ENCODE results near the gene SETD7. TPM values are rescaled to one million over a fixed set of nuclear protein-coding genes. Genes with fewer than 3 reads are reported as not detected.
A peak's percentile ranks its signal among the peaks of the same experiment; 100 is the strongest.

SETD7 gene
- total RNA-seq, 2 donors from 2014 or later, result 25.5 to 29.5 TPM

DNA sequence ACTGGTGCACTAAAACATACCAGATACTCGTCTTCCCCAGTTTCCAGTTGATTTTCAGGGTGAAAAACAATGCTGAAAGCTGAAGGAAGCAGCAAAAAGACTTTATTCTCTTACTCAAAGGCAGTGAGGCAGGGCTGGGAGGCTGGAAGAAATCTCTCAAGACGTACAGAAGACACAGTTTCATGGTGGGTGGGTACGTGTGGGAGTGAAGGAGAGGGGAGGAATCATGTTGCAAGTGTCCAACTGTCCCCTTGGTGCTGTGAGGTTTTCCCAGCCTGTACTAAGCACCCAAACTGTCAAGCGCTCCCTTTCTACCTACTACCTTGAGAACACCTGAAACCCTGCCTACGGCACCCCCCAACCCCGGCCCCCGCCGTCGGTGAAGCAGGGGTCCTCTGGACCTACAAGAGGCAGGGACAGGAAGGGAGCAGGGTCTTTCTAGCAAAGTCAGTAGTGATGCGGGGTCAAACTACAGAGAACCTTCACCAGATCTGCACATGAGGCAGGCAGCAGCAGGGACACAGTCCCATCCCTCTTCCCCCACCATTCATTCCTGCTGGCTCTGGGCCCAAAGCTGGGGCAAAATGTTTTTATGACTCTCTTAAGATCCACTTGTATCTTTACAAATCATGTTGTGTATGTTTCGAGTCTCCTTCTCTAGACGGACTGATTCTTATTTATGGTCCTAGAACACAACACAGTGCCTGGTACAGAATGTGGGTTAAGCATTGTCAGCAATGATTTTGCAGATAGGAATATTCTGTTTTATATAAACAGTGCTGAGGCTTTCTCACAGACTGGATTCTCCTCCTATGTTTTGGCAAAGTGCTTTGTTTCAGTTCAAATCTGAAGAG is 2.4 kb upstream of the SETD7 start:
- no peaks in the 10 kb centered on the region for H3K4me1 ChIP-seq
- H3K4me3 ChIP-seq, result no peak overlapping the region
- H3K27me3 ChIP-seq, result no peaks in the 10 kb centered on the region
- no peaks in the 10 kb centered on the region for H3K36me3 ChIP-seq
- intact Hi-C loops (cut with DNase I), result no loop called here
- no peak overlapping the region for H3K27ac ChIP-seq
- peak overlapping the region in 1 of 2 donors; percentile 7 for H3K9ac ChIP-seq (ENCODE audit: low read depth in 2 of 2, low read length in 2 of 2)
- no peaks in the 10 kb centered on the region for H3K9me3 ChIP-seq
- no peak for DNase-seq
- TF ChIP-seq, protein P1, sequence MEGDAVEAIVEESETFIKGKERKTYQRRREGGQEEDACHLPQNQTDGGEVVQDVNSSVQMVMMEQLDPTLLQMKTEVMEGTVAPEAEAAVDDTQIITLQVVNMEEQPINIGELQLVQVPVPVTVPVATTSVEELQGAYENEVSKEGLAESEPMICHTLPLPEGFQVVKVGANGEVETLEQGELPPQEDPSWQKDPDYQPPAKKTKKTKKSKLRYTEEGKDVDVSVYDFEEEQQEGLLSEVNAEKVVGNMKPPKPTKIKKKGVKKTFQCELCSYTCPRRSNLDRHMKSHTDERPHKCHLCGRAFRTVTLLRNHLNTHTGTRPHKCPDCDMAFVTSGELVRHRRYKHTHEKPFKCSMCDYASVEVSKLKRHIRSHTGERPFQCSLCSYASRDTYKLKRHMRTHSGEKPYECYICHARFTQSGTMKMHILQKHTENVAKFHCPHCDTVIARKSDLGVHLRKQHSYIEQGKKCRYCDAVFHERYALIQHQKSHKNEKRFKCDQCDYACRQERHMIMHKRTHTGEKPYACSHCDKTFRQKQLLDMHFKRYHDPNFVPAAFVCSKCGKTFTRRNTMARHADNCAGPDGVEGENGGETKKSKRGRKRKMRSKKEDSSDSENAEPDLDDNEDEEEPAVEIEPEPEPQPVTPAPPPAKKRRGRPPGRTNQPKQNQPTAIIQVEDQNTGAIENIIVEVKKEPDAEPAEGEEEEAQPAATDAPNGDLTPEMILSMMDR (IDR thresholded peaks at IDR 0.05), result no peak

DNA sequence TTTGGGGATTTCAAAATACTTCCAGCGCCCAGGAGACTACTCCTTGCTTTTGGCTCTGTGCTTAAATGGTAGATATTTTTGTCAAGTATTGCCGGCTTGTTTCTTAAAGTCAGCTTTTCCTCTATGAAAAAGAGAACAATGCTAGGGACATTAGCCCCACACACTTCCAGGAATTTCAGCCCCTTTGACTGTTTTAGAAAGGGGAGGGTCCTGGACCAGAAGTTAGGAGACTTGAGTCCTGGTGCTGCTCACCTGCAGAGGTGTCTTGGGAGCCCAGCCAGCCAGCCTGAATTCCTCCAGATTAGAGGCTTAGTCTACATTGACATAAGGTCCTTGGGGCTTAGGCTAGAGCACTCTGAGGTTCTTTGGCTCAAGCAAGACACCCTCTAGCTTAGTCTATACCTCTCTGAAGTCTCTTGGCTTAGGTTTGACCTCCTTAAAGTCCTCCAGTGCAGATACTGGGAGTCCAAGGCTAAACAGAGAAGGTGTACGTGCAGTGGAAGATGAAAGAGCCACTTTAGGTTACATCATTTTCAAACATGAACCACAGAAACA is 1.6 kb upstream of the SETD7 start:
- peak overlapping the region in 1 of 2 donors; percentile 94 for H3K9ac ChIP-seq (ENCODE audit: low read depth in 2 of 2, low read length in 2 of 2)
- TF ChIP-seq, protein P1 (IDR thresholded peaks at IDR 0.05), result no peak
- H3K27me3 ChIP-seq, result no peaks in the 10 kb centered on the region
- intact Hi-C loops (cut with DNase I), result no loop called here
- H3K9me3 ChIP-seq, result no peaks in the 10 kb centered on the region
- no peaks in the 10 kb centered on the region for H3K36me3 ChIP-seq
- peak; percentile 21 for DNase-seq
- H3K4me1 ChIP-seq, result no peaks in the 10 kb centered on the region
- H3K4me3 ChIP-seq, result no peak overlapping the region
- peak overlapping the region; percentile 92 for H3K27ac ChIP-seq

DNA sequence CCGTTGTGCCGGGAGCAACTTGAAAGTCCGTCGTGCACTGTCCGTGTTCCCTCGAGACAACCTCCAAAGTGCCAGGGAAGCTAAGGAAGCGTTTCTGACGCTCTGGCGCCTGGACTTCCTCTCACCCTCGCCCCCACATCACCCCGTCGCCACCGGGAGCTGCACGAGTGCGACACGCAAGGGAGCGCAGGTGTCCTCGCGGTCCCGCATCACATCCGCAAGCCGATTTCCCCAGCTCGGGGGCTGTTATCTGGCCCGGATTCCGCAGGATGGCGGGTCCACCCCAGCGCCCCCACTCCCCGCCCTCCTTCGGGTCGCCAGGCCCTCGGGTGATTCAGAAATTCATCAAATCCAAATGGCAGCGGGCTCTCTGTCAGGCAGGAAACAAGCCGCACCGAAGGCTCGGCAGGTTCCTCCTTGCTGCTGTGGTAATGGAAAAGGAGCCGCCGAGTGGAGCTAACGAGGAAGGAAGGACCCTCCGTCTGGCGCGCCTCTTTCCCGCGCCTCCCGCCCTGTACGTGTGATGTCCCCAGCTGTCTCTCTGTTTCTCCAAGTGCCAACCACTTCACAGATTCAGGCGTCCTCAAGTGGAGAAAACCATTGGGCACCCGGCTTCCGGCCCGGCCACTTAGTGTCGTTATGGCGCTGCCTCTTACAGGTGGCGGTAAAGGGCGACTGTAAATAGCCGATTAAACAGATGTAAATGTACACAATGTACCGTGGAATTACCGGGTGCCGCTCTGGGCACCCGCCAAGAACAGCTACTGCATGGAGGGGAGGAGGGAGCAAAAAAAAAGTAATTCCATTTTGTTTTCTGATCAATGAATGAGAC is 921 bp upstream of the SETD7 start:
- TF ChIP-seq, protein P1 (IDR thresholded peaks at IDR 0.05), result no peak
- Histone ChIP-seq H3K4me3 (peak overlapping the region; percentile 77), H3K27ac (peak overlapping the region; percentile 92), H3K36me3 (no peaks in the 10 kb centered on the region), H3K4me1 (no peaks in the 10 kb centered on the region), H3K9me3 (no peaks in the 10 kb centered on the region), H3K9ac (ENCODE audit: low read depth in 2 of 2, low read length in 2 of 2) (peak overlapping the region; percentile 94 to 97), H3K27me3 (no peaks in the 10 kb centered on the region)
- intact Hi-C loops (cut with DNase I), result no loop called here
- peak; percentile 79 for DNase-seq

DNA sequence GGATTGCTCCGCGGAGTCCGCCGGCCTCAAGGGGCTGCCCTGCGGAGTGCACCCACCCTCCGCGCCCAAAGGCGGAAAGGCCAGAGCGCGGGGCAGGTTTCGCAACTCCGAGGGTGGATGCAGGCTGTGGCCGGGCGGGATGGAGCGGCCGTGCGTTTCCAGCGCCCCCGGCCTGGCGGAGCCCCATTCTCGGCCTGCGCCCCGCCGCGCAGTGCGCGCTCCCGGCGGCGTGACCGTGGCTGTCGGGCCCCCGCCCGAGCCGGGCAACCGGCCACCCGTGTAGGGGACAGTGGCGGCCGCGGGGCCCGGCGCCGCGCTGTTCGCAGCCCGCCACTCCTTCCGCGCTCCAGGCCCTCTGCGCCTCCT is 331 bp downstream of the SETD7 start:
- no peaks in the 10 kb centered on the region for H3K9me3 ChIP-seq
- TF ChIP-seq, protein P1 (IDR thresholded peaks at IDR 0.05), result no peak
- no peaks in the 10 kb centered on the region for H3K36me3 ChIP-seq
- intact Hi-C loops (cut with DNase I), result no loop called here
- H3K4me3 ChIP-seq, result peak overlapping the region; percentile 77
- no peaks in the 10 kb centered on the region for H3K27me3 ChIP-seq
- peak overlapping the region; percentile 92 for H3K27ac ChIP-seq
- no peaks in the 10 kb centered on the region for H3K4me1 ChIP-seq
- peak; percentile 56 for DNase-seq
- H3K9ac ChIP-seq (ENCODE audit: low read depth in 2 of 2, low read length in 2 of 2), result peak overlapping the region; percentile 94 to 97

DNA sequence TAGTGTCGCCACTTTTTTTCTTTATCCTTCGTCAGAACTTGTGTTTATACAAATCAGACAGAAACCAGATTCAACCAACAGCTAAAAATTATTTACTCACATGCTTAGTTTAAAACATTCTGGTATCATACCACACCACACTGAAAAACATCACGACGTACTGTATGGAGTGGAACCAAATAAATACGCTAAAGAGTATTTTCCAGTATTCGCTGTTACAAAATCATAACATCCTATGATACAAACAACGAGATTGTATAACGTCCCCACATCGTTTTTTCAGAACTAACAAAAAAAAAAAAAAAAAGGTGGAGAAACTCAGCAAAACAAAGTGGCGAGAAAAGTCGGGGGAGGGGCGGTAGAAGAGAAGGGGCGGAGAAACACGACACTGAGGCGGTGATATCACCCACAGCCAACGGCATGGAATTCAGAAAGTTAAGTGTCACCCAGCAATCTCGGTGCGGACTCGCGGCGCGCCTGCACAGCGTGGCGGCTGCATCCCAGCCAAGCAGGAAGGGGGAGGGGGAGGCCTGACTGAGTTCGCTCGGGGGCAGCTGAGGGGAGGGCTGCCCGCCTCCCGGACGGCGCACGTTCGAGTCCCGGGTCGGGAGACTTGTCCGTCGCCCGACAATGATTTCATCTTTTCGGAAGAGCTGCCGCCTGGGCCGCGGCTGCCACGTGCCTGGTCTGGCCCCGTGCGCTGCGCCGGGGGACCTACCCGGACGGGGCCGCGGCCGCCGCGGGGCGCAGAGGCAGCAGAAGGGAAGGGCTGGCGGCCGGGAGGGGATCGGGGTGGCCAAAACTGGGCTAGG is 920 bp downstream of the SETD7 start:
- intact Hi-C loops (cut with DNase I), result no loop called here

More for the DNA sequence above, 920 bp downstream of the SETD7 start:
- Histone ChIP-seq H3K4me1 (no peaks in the 10 kb centered on the region), H3K4me3 (peak overlapping the region; percentile 77), H3K9me3 (no peaks in the 10 kb centered on the region), H3K36me3 (no peaks in the 10 kb centered on the region), H3K9ac (ENCODE audit: low read depth in 2 of 2, low read length in 2 of 2) (peak overlapping the region; percentile 94 to 97), H3K27me3 (no peaks in the 10 kb centered on the region), H3K27ac (peak overlapping the region; percentile 92)
- TF ChIP-seq, protein P1 (IDR thresholded peaks at IDR 0.05), result no peak
- DNase-seq, result peak; percentile 92

Measured in colonic mucosa (tissue), 4 donors.